H9 (cell line): ENCODE results near the gene C21orf58. TPM values are rescaled to one million over a fixed set of nuclear protein-coding genes. Genes with fewer than 3 reads are reported as not detected.

Experiments used
- DNase-seq: peaks from one replicate; pipeline ENCODE4 v3.0.0-alpha.2; 2017
- H2AFZ ChIP-seq: one replicate; pipeline ENCODE4 v1.6.1; 2013; ENCODE audit warnings: mild to moderate bottlenecking, low read length, control low read depth, moderate library complexity
- H2AK5ac ChIP-seq: 2 replicates; pipeline ENCODE4 v1.6.1; 2013; ENCODE audit warnings: low read length, control low read depth, mixed read lengths; ENCODE audit not compliant: insufficient read length
- H2BK120ac ChIP-seq: one replicate; pipeline ENCODE4 v1.6.1; 2013; ENCODE audit warnings: low read depth, mild to moderate bottlenecking, low read length, control low read depth, inconsistent platforms; ENCODE audit not compliant: poor library complexity, severe bottlenecking
- H2BK12ac ChIP-seq: 2 replicates; pipeline ENCODE4 v1.6.1; 2013; ENCODE audit warnings: low read length, control low read depth, mixed read lengths, low read depth; ENCODE audit not compliant: insufficient read length
- H2BK15ac ChIP-seq: 2 replicates; pipeline ENCODE4 v1.6.1; 2013; ENCODE audit warnings: low read depth, low read length, control low read depth
- H2BK20ac ChIP-seq: one replicate; pipeline ENCODE4 v1.6.1; 2013; ENCODE audit warnings: low read depth, mild to moderate bottlenecking, low read length, control low read depth, inconsistent platforms; ENCODE audit not compliant: poor library complexity, severe bottlenecking
- H2BK5ac ChIP-seq: 2 replicates; pipeline ENCODE4 v1.6.1; 2013; ENCODE audit warnings: low read length, control low read depth, mixed read lengths; ENCODE audit not compliant: insufficient read length
- H3K14ac ChIP-seq: 2 replicates; pipeline ENCODE4 v1.6.1; 2013; ENCODE audit warnings: low read length, control low read depth; ENCODE audit not compliant: insufficient read depth
- H3K18ac ChIP-seq: 2 replicates; pipeline ENCODE4 v1.6.1; 2013; ENCODE audit warnings: low read depth, mild to moderate bottlenecking, mixed read lengths, low read length, control low read depth; ENCODE audit not compliant: insufficient read length
- H3K23ac ChIP-seq: 2 replicates; pipeline ENCODE4 v1.6.1; 2013; ENCODE audit warnings: low read length, control low read depth, mixed read lengths, low read depth; ENCODE audit not compliant: insufficient read length
- H3K23me2 ChIP-seq: 2 replicates; pipeline ENCODE4 v1.6.1; 2013; ENCODE audit warnings: low read depth, mild to moderate bottlenecking, mixed read lengths, low read length, control low read depth; ENCODE audit not compliant: insufficient read length, poor library complexity, severe bottlenecking
- H3K27ac ChIP-seq: 2 replicates; pipeline ENCODE4 v1.5.1; 2013; ENCODE audit warnings: low read length, control low read depth, mixed read lengths, low read depth; ENCODE audit not compliant: insufficient read length
- H3K27me3 ChIP-seq: 2 replicates; pipeline ENCODE4 v1.6.1; 2013; ENCODE audit warnings: low read length, control low read depth, inconsistent platforms; ENCODE audit not compliant: insufficient read depth
- H3K4ac ChIP-seq: 2 replicates; pipeline ENCODE4 v1.6.1; 2013; ENCODE audit warnings: low read depth, mild to moderate bottlenecking, control low read depth, inconsistent platforms, low read length, moderate library complexity
- H3K4me1 ChIP-seq: 2 replicates; pipeline ENCODE4 v1.6.1; 2013; ENCODE audit warnings: low read length, control low read depth, inconsistent platforms; ENCODE audit not compliant: insufficient read depth
- H3K4me2 ChIP-seq: 2 replicates; pipeline ENCODE4 v1.6.1; 2013; ENCODE audit warnings: low read length, control low read depth, mixed read lengths; ENCODE audit not compliant: insufficient read length, insufficient read depth
- H3K56ac ChIP-seq: 2 replicates; pipeline ENCODE4 v1.6.1; 2013; ENCODE audit warnings: low read depth, mild to moderate bottlenecking, mixed read lengths, low read length, control low read depth; ENCODE audit not compliant: insufficient read length
- H3K79me1 ChIP-seq: 2 replicates; pipeline ENCODE4 v1.6.1; 2013; ENCODE audit warnings: low read depth, mild to moderate bottlenecking, moderate library complexity, low read length, control low read depth, inconsistent platforms; ENCODE audit not compliant: insufficient read depth, poor library complexity, severe bottlenecking
- H3K79me2 ChIP-seq: 2 replicates; pipeline ENCODE4 v1.6.1; 2013; ENCODE audit warnings: low read length, control low read depth, inconsistent platforms; ENCODE audit not compliant: insufficient read depth
- H3K9ac ChIP-seq: 2 replicates; pipeline ENCODE4 v1.6.1; 2013; ENCODE audit warnings: low read length, control low read depth, mixed read lengths; ENCODE audit not compliant: insufficient read length; ENCODE audit errors: extremely low read depth
- H3K9me3 ChIP-seq: one replicate; pipeline ENCODE4 v1.6.1; 2013; ENCODE audit warnings: low read depth, low read length, inconsistent platforms; ENCODE audit not compliant: control insufficient read depth
- H3T11ph ChIP-seq: one replicate; pipeline ENCODE4 v1.6.1; 2013; ENCODE audit warnings: mild to moderate bottlenecking, low read length, control low read depth, inconsistent platforms
- H4K20me1 ChIP-seq: one replicate; pipeline ENCODE4 v1.6.1; 2013; ENCODE audit not compliant: control insufficient read depth, insufficient read length, insufficient read depth
- H4K5ac ChIP-seq: 2 replicates; pipeline ENCODE4 v1.6.1; 2013; ENCODE audit warnings: low read depth, mild to moderate bottlenecking, mixed read lengths, low read length, control low read depth; ENCODE audit not compliant: insufficient read length
- H4K8ac ChIP-seq: replicated peaks from 2 replicates; pipeline ENCODE4 v1.6.1; 2013; ENCODE audit warnings: low read length, control low read depth, mixed read lengths, low read depth; ENCODE audit not compliant: insufficient read length
- H4K91ac ChIP-seq: 2 replicates; pipeline ENCODE4 v1.6.1; 2013; ENCODE audit warnings: low read depth, mild to moderate bottlenecking, moderate library complexity, mixed read lengths, low read length, control low read depth; ENCODE audit not compliant: insufficient read length
- H3K27ac Mint-ChIP-seq, 3 experiments: 2 replicates in 2 of 3; 3 replicates in 1 of 3; pipeline ENCODE4 v1.8.0; 2020 to 2021; ENCODE audit warnings: mixed read lengths in 3 of 3, mild to moderate bottlenecking in 1 of 3, moderate library complexity in 1 of 3
- H3K27me3 Mint-ChIP-seq: 2 replicates; pipeline ENCODE4 v1.8.0; 2021; ENCODE audit warnings: low read depth, mild to moderate bottlenecking, moderate library complexity, mixed read lengths
- H3K36me3 Mint-ChIP-seq, 3 experiments: 2 replicates in 2 of 3; 3 replicates in 1 of 3; pipeline ENCODE4 v1.8.0; 2020 to 2021; ENCODE audit warnings: low read depth in 3 of 3, mixed read lengths in 3 of 3; ENCODE audit not compliant: insufficient read depth in 1 of 3
- H3K4me1 Mint-ChIP-seq, 2 experiments: 2 replicates each; pipeline ENCODE4 v1.8.0; 2020; ENCODE audit warnings: mixed read lengths in 2 of 2
- H3K4me3 Mint-ChIP-seq, 2 experiments: 2 replicates in 1 of 2; 3 replicates in 1 of 2; pipeline ENCODE4 v1.8.0; 2020 to 2021; ENCODE audit warnings: mild to moderate bottlenecking in 2 of 2, mixed read lengths in 2 of 2, moderate library complexity in 1 of 2
- H3K9me3 Mint-ChIP-seq, 2 experiments: 2 replicates in 1 of 2; 3 replicates in 1 of 2; pipeline ENCODE4 v1.8.0; 2020; ENCODE audit warnings: mild to moderate bottlenecking in 2 of 2, mixed read lengths in 2 of 2, moderate library complexity in 1 of 2
- WGBS: extraction: QIAGEN DNeasy Blood & Tissue Kit; methylation state at CpG from one replicate; pipeline ENCODE4 v1.1.7; 2013; ENCODE audit warnings: missing lambda C conversion rate, low lambda C conversion rate, mixed read lengths; ENCODE audit not compliant: insufficient read length; ENCODE audit errors: extremely low coverage; 5-methylcytosine and 5-hydroxymethylcytosine counted together
- total RNA-seq: library from RNA; stranded (reverse); gene quantifications from 2 replicates; pipeline ENCODE4 v1.2.1, GENCODE V29; 2021
- TF ChIP-seq, protein P1 (sequence below): fragments of 200-600 bp; sonication (generic); conservative IDR thresholded peaks from 3 replicates; pipeline ENCODE4 v1.8.0; 2021; ENCODE audit warnings: antibody characterized with exemption, mild to moderate bottlenecking

Gene C21orf58
- total RNA-seq, 1 experiment from 2014 or later, result 17.2 TPM

GRCh38 chr21:46318464-46318845 is 5.2 kb downstream of the C21orf58 start:
- H3K79me2 ChIP-seq, result peaks cover 13% of the 10 kb centered on the region; the same call in 1 of the 2 replicates
- H3K56ac ChIP-seq, result no peak overlapping the region
- H4K91ac ChIP-seq, result no peak overlapping the region
- DNase-seq, result no peak
- H2AFZ ChIP-seq, result no peak overlapping the region
- no peak overlapping the region for H3K4ac ChIP-seq
- H3K27me3 ChIP-seq, result no peaks in the 10 kb centered on the region
- H3K27ac Mint-ChIP-seq, result peak overlapping the region in 2 of 3 experiments; percentile 32 to 53; a peak in 2 of 7 replicates
- no peak overlapping the region for H3K9ac ChIP-seq
- no peak overlapping the region for H3K27ac ChIP-seq
- no peaks in the 10 kb centered on the region for H3K9me3 Mint-ChIP-seq
- H3K23me2 ChIP-seq, result peaks cover 14% of the 10 kb centered on the region
- H4K20me1 ChIP-seq, result no peaks in the 10 kb centered on the region
- H3K79me1 ChIP-seq, result peaks cover 2% of the 10 kb centered on the region
- H2BK20ac ChIP-seq, result no peak overlapping the region
- H3K4me1 ChIP-seq, result peaks cover 7% of the 10 kb centered on the region; the same call in 1 of the 2 replicates
- no peaks in the 10 kb centered on the region for H3K9me3 ChIP-seq
- H3K4me2 ChIP-seq, result no peak overlapping the region
- H3K36me3 Mint-ChIP-seq, result peaks cover 22 to 30% (median 28%) of the 10 kb centered on the region in 3 experiments
- H4K8ac ChIP-seq, result no peak overlapping the region
- peaks cover 32 to 34% of the 10 kb centered on the region in 2 experiments for H3K4me1 Mint-ChIP-seq
- H2AK5ac ChIP-seq, result no peak overlapping the region
- H3K23ac ChIP-seq, result no peak overlapping the region
- no peak overlapping the region for H4K5ac ChIP-seq
- H2BK120ac ChIP-seq, result no peak overlapping the region
- H3K18ac ChIP-seq, result peak overlapping the region; percentile 30
- H3K4me3 Mint-ChIP-seq, result peak overlapping the region in 1 of 2 experiments; percentile 23; a peak in 1 of 5 replicates
- TF ChIP-seq, protein P1, sequence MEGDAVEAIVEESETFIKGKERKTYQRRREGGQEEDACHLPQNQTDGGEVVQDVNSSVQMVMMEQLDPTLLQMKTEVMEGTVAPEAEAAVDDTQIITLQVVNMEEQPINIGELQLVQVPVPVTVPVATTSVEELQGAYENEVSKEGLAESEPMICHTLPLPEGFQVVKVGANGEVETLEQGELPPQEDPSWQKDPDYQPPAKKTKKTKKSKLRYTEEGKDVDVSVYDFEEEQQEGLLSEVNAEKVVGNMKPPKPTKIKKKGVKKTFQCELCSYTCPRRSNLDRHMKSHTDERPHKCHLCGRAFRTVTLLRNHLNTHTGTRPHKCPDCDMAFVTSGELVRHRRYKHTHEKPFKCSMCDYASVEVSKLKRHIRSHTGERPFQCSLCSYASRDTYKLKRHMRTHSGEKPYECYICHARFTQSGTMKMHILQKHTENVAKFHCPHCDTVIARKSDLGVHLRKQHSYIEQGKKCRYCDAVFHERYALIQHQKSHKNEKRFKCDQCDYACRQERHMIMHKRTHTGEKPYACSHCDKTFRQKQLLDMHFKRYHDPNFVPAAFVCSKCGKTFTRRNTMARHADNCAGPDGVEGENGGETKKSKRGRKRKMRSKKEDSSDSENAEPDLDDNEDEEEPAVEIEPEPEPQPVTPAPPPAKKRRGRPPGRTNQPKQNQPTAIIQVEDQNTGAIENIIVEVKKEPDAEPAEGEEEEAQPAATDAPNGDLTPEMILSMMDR, result no peak
- H3T11ph ChIP-seq, result no peak overlapping the region
- no peak overlapping the region for H2BK5ac ChIP-seq
- peak overlapping the region; percentile 30 for H3K14ac ChIP-seq
- H2BK12ac ChIP-seq, result no peak overlapping the region
- H3K27me3 Mint-ChIP-seq, result no peaks in the 10 kb centered on the region
- no peak overlapping the region for H2BK15ac ChIP-seq
- no CpG with 5 or more reads among the region's 4 CpGs for WGBS
